Measurements from ENCODE around the gene KCTD17. TPM values are rescaled to one million over a fixed set of nuclear protein-coding genes. Genes with fewer than 3 reads are reported as not detected.

Gene KCTD17
- total RNA-seq, 2 donors from 2014 or later: 3.6 to 8.3 TPM

- TF ChIP-seq CTCF (IDR thresholded peaks at IDR 0.05) (peak in 1 of 7 experiments; percentile 9), POLR2A (IDR thresholded peaks at IDR 0.05) (no peak)
- no peak for ATAC-seq
- Histone ChIP-seq H3K27ac (peak overlapping the region in 3 of 4 donors; percentile 11 to 96 (median 67)), H3K4me1 (peaks cover 67% of the 10 kb centered on the region), H3K27me3 (no peaks in the 10 kb centered on the region), H3K36me3 (replicated peaks in 1 of 2; ENCODE audit: insufficient read depth in 1 of 2, low read depth in 2 of 2) (peaks cover 0 to 3% of the 10 kb centered on the region in 2 donors), H3K4me3 (no peak overlapping the region), H3K9me3 (no peaks in the 10 kb centered on the region)
- WGBS, 2 donors: 54 to 61% methylated on average over 9 to 16 of the region's 16 CpGs
- intact Hi-C loops (cut with DNase I): no loop called here
- DNase-seq: peak in 1 of 4 donors; percentile 42
Observed at GRCh38 chr22:37022483-37023337, 28.8 kb upstream of the KCTD17 start.

- peaks cover 58% of the 10 kb centered on the region for H3K4me1 ChIP-seq
- no peak for ATAC-seq
- H3K27ac ChIP-seq: no peak overlapping the region
Observed at GRCh38 chr22:37023743-37024338, 27.7 kb upstream of the KCTD17 start.

GRCh38 chr22:37024339-37025157, 27.0 kb upstream of the KCTD17 start:
- peaks cover 58% of the 10 kb centered on the region for H3K4me1 ChIP-seq
- no peak overlapping the region for H3K4me3 ChIP-seq
- intact Hi-C loops (cut with DNase I): no loop called here
- H3K27ac ChIP-seq: no peak overlapping the region
- WGBS, 2 donors: 91 to 92% methylated on average over 53 to 61 of the region's 71 CpGs
- H3K27me3 ChIP-seq: no peaks in the 10 kb centered on the region
- peaks cover 0 to 13% of the 10 kb centered on the region in 2 donors for H3K36me3 ChIP-seq (replicated peaks in 1 of 2; ENCODE audit: insufficient read depth in 1 of 2, low read depth in 2 of 2)
- TF ChIP-seq CTCF (IDR thresholded peaks at IDR 0.05) (no peak), POLR2A (IDR thresholded peaks at IDR 0.05) (no peak)
- no peaks in the 10 kb centered on the region for H3K9me3 ChIP-seq
- ATAC-seq (no peak), DNase-seq (no peak)

More at GRCh38 chr22:37023743-37024338, 27.7 kb upstream of the KCTD17 start:
- H3K4me3 ChIP-seq: no peak overlapping the region
- H3K36me3 ChIP-seq (replicated peaks in 1 of 2; ENCODE audit: insufficient read depth in 1 of 2, low read depth in 2 of 2): peaks cover 0 to 7% of the 10 kb centered on the region in 2 donors
- WGBS, 2 donors: 93 to 94% methylated on average over 21 to 33 of the region's 34 CpGs
- H3K27me3 ChIP-seq: no peaks in the 10 kb centered on the region
- no peaks in the 10 kb centered on the region for H3K9me3 ChIP-seq
- no peak for TF ChIP-seq POLR2A (IDR thresholded peaks at IDR 0.05)
- no peak for TF ChIP-seq CTCF (IDR thresholded peaks at IDR 0.05)
- intact Hi-C loops (cut with DNase I): no loop called here
- no peak for DNase-seq

- DNase-seq (no peak), ATAC-seq (no peak)
- no peaks in the 10 kb centered on the region for H3K27me3 ChIP-seq
- intact Hi-C loops (cut with DNase I): no loop called here
- no peak overlapping the region for H3K4me3 ChIP-seq
- H3K36me3 ChIP-seq (replicated peaks in 1 of 2; ENCODE audit: insufficient read depth in 1 of 2, low read depth in 2 of 2): peaks cover 0 to 13% of the 10 kb centered on the region in 2 donors
- H3K4me1 ChIP-seq: peaks cover 53% of the 10 kb centered on the region
- TF ChIP-seq POLR2A (IDR thresholded peaks at IDR 0.05) (no peak), CTCF (IDR thresholded peaks at IDR 0.05) (no peak)
- 68 to 71% methylated on average over 9 to 10 of the region's 10 CpGs for WGBS, 2 donors
- H3K9me3 ChIP-seq: no peaks in the 10 kb centered on the region
- no peak overlapping the region for H3K27ac ChIP-seq
Observed at GRCh38 chr22:37025500-37026070, 26.0 kb upstream of the KCTD17 start.
